Lower lobe of right lung (tissue), 2 donors: ENCODE measurements around the gene TPCN2. TPM values are rescaled to one million over a fixed set of nuclear protein-coding genes. Genes with fewer than 3 reads are reported as not detected.

Experiments used
- ATAC-seq, 2 donors: fragments of 200-7000 bp; cut with Tn5 transposase; one replicate each; pipeline ENCODE4 v1.9.1; 2020 to 2022; ENCODE audit warnings: mild to moderate bottlenecking in 2 of 2, moderate library complexity in 2 of 2
- DNase-seq: peaks from one replicate; pipeline ENCODE4 v3.0.0-alpha.2; 2020
- H3K27ac ChIP-seq: fragments of 200-600 bp; one replicate; pipeline ENCODE4 v1.8.0; 2022
- H3K27me3 ChIP-seq: fragments of 200-600 bp; one replicate; pipeline ENCODE4 v1.8.0; 2022; ENCODE audit warnings: low read depth
- H3K36me3 ChIP-seq: fragments of 200-600 bp; one replicate; pipeline ENCODE4 v1.8.0; 2022; ENCODE audit warnings: mild to moderate bottlenecking
- H3K4me1 ChIP-seq: fragments of 200-600 bp; one replicate; pipeline ENCODE4 v1.8.0; 2022
- H3K4me3 ChIP-seq: fragments of 200-600 bp; one replicate; pipeline ENCODE4 v1.8.0; 2022; ENCODE audit warnings: mild to moderate bottlenecking
- H3K9me3 ChIP-seq: fragments of 200-600 bp; one replicate; pipeline ENCODE4 v1.8.0; 2022
- CTCF ChIP-seq: fragments of 200-600 bp; IDR thresholded peaks from one replicate; pipeline ENCODE4 v1.8.0; 2022; ENCODE audit warnings: antibody characterized with exemption, mild to moderate bottlenecking
- intact Hi-C: fragments of 100-400 bp; cut with DNase I; formaldehyde crosslinking; loops from one replicate; pipeline ENCODE4 v1.11.0; 2022
- total RNA-seq: library from RNA; stranded (reverse); fragmentation: NEBNext Ultra II Directional; extraction: Animal tissue kit (Norgen Biotek cat#: 25700); gene quantifications from one replicate; pipeline ENCODE4 v1.2.1, GENCODE V29; 2021
- donor health status: DM: no; HTN: yes; CAD: no; lungs with severe emphysema.

TPCN2 gene
- total RNA-seq, 1 donor from 2014 or later = 18.2 TPM

GRCh38 chr11:69012092-69013008, 36.4 kb upstream of the TPCN2 start:
- Histone ChIP-seq H3K36me3 (no peaks in the 10 kb centered on the region), H3K9me3 (no peaks in the 10 kb centered on the region), H3K27ac (peak overlapping the region; percentile 77), H3K4me1 (peaks cover 45% of the 10 kb centered on the region), H3K4me3 (peak overlapping the region; percentile 54), H3K27me3 (peaks cover 56% of the 10 kb centered on the region)
- TF ChIP-seq CTCF = no peak
- DNase-seq (peak; percentile 30), ATAC-seq (no peak)
- intact Hi-C loops = no loop called here

GRCh38 chr11:69013009-69013951, 35.5 kb upstream of the TPCN2 start, which contains the start of gene MRGPRF:
MRGPRF (minus strand) TSS chr11:69013246; CDS start chr11:69009901, 3,345 bp downstream.
- Histone ChIP-seq H3K9me3 (no peaks in the 10 kb centered on the region), H3K4me1 (peaks cover 44% of the 10 kb centered on the region), H3K27ac (peak within 1 kb of the TSS; percentile 77), H3K36me3 (no peaks in the 10 kb centered on the region), H3K4me3 (peak within 1 kb of the TSS; percentile 54), H3K27me3 (peaks cover 56% of the 10 kb centered on the region)
- peak; percentile 62 to 71 for ATAC-seq
- peak; percentile 36 for TF ChIP-seq CTCF
- peak; percentile 75 for DNase-seq
- intact Hi-C loops = no loop called here

DNA sequence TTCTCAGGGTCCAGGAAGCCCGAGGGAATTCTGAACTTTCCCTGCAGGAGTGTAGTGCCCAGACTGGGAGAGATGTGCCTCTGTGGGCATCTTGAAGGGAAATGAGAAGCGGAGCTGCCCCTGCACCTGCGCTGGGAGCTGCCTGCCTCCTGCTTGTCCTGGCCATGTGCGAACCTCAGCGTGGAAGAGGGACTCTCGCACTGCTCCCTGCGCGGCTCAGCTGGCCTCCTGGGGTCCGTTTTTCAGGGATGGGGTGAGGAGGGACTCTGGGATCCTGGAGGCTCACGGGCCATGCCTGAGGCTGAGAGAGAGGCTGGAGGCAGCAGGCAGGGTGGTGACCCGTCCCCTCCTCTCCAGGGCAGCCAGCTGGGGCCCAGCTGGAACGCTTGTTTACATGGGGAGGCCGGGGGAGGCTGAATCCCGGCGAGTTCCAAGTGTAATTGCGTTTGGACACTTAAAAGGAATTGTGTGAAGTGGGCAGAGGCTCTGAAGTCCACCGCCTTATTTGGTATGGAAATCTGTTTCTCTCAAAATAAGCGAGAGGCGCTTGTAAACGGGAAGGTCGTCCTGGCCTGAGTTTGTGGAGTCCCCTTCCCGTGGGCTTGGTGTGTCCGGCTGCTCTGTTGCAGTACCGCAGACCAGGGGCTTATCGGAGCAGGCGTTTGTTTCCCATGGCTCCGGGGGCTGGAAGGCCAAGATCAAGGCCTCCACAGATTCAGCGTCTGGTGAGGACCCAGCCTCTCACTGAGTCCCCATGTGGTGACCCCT, 34.5 kb upstream of the TPCN2 start:
- Histone ChIP-seq H3K4me3 (peak overlapping the region; percentile 54), H3K4me1 (peaks cover 34% of the 10 kb centered on the region), H3K36me3 (no peaks in the 10 kb centered on the region), H3K9me3 (no peaks in the 10 kb centered on the region), H3K27ac (peak overlapping the region; percentile 77), H3K27me3 (peaks cover 56% of the 10 kb centered on the region)
- intact Hi-C loops = no loop called here
- DNase-seq (no peak), ATAC-seq (peak; percentile 38 to 63)
- no peak for TF ChIP-seq CTCF

GRCh38 chr11:69014898-69015549, 33.7 kb upstream of the TPCN2 start:
- intact Hi-C loops = no loop called here
- Histone ChIP-seq H3K36me3 (no peaks in the 10 kb centered on the region), H3K27ac (peak overlapping the region; percentile 57), H3K27me3 (peaks cover 49% of the 10 kb centered on the region), H3K4me1 (peaks cover 27% of the 10 kb centered on the region), H3K4me3 (no peak overlapping the region), H3K9me3 (no peaks in the 10 kb centered on the region)
- TF ChIP-seq CTCF = no peak
- DNase-seq = no peak
- ATAC-seq = no peak
